Measurements from ENCODE around the gene NUP153.
A peak's percentile ranks its signal among the peaks of the same experiment; 100 is the strongest.
"Not testable (repeated sequence)": the region's sequence is repeated elsewhere in the genome, so short reads cannot be mapped to it uniquely, and the experiment has no call there.

NUP153 gene

DNA sequence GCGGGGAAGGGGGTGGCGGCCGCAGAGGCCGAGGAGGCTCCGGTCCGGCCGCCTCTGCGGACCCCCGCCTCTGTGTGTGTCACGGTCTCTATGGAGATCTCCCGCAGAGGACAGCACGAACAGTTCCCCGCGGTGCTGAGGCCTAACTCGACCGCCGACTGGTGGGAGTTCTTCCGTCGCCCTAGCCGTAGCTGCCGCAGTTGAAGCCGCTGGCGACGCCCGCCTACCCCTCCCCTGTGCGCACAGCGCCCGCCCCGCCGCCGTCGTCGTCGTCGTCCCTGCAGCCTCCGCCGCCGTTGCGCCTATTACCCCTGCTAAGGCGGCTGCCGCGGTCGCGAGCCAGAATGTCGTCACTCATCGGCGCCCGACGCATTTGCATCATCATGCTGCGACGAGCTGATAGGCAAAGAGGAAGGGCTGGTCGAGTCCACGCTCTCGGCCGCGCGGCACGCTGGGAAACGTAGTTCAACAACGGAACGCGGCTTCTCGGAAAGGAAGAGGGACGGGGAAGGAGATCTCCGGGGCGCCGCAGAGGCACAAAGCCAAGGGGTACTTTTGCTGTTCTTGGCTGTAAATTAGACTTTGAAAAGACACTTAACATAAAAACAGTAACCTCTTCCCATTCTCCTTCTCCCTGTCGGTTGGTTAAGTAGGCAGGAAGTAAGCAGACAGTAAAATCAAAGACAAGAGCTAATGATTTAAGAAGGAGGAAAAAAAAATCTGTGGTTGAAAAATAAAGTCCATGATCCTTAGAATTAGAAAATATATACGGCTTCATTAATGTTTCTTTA lies at the start of gene NUP153:
Gene NUP153, minus strand, starts transcription at position 346 of the 791 bp plus-strand sequence. CDS start 538 bp downstream, outside the sequence.
- peak; percentile 97 for DNase-seq (ENCODE audit: low spot score)

DNA sequence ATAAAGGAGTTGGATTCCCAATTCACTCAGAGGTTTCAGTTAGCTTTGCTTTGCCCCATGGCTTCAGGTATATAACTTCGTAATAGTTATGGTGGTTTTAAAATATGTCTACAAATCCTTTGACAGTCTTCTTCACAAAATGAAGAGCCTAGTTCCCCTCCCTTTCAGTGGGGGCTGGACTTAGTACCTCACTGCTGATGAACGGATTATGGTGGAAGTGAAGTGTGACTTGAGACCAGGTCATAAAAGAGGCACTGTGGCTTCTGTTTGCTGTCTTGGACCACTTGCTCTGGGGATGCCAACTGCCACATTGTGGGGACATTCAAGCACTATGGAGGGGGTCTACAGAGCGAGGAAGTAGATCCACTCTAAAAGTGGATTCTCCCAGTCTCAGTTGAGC lies 47.5 kb upstream of the NUP153 start:
- no peak for DNase-seq (ENCODE audit: low spot score)

DNA sequence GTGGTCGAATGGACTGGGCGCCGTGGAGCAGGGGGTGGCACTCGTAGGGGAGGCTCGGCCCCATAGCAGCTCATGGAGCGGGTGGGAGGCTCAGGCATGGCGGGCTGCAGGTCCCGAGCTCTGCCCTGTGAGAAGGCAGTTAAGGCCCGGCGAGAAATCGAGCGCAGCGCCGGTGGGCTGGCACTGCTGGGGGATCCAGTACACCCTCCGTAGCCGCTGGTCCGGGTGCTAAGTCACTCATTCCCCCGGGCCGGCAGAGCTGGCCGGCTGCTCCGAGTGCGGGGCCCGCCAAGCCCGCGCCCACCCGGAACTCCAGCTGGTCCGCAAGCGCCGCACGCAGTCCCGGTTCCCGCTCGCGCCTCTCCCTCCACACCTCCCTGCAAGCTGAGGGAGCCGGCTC lies 38.6 kb upstream of the NUP153 start:
- not testable (repeated sequence) for DNase-seq (ENCODE audit: low spot score)

DNA sequence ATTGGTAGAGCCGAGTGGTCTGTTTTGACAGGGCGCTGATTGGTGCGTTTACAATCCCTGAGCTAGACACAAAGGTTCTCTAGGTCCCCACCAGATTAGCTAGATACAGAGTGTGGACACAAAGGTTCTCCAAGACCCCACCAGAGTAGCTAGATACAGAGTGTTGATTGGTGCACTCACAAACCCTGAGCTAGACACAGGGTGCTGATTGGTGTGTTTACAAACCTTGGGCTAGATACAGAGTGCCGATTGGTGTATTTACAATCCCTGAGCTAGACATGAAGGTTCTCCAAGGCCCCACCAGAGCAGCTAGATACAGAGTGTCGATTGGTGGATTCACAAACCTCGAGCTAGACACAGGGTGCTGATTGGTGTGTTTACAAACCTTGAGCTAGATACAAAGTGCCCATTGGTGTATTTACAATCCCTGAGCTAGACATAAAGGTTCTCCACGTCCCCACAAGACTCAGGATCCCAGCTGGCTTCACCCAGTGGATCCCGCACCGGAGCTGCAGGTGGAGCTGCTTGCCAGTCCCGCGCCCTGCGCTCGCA lies 38.1 kb upstream of the NUP153 start:
- DNase-seq (ENCODE audit: low spot score), result not testable (repeated sequence)

DNA sequence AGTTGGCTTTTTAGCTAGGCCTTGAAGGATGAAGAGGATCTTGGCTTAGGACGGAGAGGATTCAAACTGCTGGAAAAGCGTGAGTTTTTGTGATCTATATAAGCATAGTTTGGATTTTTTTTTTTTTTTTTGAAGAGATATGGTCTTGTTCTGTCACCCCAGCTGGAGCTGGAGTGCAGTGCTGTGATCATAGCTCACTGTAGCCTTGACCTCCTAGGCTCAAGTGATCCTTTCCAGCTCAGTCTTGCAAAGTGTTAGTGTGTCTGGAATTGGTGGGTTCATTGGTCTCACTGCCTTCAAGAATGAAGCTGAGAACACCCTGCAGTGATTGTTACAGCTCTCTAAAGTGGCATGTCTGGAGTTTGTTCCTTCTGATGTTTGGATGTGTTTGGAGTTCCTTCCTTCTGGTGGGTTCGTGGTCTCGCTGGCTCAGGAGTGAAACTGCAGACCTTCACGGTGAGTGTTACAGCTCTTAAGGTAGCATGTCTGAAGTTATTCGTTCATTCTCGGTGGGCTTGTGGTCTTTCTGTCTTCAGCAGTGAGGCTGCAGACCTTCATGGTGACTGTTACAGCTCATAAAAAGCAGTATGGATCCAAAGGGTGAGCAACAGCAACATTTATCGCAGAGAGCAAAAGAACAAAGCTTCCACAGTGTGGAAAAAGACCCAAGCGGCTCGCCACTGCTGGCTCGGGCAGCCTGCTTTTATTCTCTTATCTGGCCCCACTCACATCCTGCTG lies 37.5 kb upstream of the NUP153 start:
- no peak for DNase-seq (ENCODE audit: low spot score)

DNA sequence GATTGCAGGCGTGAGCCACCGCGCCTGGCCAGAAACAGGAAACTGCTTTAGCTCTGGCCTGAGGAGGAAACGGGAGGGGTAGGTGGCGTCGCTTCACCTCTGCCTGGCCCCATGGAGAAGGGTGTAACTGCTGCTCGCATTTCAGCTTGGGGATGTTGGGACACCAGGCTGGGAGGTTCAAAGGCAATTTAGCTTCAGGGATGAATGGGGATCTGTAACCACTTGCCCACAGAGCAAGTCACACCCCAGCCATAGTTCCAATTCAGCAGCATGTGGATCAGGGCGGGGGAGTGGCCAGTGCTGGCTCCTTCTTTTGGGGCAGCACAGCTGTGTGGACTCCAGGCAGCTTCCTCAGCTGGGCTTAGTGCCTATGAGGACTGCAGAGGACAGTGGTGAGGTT lies 34.8 kb upstream of the NUP153 start:
- no peak for DNase-seq (ENCODE audit: low spot score)

DNA sequence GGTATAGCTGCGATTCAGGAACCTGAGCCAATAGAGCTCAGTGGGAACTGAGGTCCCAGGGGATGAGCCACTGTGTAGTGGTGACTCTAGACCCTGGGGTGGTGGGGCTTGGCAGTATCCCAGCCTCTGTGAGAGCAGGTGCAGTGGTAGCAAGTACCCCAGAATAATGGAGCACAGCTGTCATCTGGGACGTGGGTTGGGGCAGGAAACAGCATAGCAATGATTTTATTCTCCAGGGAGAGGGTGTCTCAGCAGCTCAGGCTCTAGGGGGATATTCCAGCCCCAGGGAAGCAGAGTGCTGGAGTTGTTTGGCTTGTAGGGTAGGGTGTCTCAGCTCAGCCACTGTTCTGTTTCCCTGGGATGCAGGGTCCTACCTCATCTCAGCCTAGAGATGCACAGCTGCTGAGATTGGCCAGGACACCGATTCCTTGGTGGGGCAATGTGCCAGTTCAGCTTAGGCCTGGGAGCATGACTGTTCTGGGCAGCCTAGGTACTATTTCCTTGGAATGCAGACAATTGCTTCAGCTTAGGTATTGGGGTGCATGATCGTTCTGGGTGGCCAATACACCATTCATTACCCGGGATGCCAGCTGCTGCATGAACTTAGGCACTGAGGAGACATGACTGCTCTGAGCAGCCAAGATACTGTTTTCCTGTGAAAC lies 34.0 kb upstream of the NUP153 start:
- DNase-seq (ENCODE audit: low spot score), result no peak

DNA sequence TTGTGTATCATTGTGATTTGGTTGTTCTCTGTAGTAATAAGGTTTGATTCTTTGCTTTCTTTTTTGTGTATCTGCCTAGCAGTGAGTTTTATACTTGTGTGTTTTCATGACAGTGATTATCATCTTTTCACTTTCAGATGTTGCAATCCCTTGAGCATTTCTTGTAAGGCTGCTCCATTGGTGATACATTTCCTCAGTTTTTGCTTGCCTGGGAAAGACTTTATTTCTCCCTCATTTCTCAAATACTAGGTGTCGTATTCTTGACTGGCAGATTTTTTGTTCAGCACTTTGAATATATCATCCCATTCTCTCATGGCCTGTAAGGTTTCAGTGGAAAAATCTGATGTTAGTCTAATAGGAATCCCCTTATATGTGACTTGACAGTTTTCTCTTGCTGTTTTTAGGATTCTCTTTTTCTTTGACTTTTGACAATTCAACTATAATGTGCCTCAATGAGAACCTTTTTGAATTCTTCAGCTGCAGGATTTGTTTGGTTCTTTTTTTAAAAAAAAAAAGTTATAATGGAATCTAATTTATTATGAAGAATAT lies 31.1 kb upstream of the NUP153 start:
- DNase-seq (ENCODE audit: low spot score), result no peak

DNA sequence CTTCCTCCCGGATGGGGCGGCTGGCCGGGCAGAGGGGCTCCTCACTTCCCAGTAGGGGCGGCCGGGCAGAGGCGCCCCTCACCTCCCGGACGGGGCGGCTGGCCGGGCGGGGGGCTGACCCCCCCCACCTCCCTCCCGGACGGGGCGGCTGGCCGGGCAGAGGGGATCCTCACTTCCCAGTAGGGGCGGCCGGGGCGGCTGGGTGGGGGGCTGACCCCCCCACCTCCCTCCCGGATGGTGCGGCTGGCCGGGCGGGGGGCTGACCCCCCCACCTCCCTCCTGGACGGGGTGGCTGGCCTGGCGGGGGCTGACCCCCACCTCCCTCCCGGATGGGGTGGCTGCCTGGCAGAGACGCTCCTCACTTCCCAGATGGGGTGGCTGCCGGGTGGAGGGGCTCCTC lies 28.6 kb upstream of the NUP153 start:
- DNase-seq (ENCODE audit: low spot score), result not testable (repeated sequence)

DNA sequence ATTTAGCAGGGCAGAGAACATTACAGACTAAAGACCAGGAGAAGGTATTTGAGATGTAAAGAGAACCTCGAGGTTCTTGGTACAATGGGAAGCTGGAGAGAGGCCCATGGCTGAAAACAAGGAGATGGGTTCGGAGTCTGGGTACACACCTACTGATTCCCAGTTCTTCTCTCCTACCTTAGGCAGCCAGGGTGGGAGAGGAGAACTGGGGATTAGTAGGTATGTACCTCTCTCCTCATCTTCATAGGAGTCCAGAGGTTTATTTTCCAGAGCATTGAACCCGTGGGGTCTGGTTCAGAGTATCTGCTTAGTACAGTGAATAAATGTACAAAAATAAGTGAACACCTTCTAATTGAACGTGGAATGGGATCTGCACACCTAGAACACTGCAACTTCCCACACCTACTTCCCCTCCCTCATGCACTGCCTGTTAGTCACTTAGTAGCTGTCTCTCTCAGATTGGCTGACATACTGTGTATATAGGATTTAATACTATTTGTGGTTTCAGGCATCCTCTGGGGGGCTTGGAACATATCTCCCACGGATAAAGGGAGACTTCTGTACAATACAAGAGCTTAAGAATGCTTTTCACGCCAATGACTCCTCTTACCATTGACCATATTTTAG lies 23.5 kb upstream of the NUP153 start:
- DNase-seq (ENCODE audit: low spot score), result no peak

DNA sequence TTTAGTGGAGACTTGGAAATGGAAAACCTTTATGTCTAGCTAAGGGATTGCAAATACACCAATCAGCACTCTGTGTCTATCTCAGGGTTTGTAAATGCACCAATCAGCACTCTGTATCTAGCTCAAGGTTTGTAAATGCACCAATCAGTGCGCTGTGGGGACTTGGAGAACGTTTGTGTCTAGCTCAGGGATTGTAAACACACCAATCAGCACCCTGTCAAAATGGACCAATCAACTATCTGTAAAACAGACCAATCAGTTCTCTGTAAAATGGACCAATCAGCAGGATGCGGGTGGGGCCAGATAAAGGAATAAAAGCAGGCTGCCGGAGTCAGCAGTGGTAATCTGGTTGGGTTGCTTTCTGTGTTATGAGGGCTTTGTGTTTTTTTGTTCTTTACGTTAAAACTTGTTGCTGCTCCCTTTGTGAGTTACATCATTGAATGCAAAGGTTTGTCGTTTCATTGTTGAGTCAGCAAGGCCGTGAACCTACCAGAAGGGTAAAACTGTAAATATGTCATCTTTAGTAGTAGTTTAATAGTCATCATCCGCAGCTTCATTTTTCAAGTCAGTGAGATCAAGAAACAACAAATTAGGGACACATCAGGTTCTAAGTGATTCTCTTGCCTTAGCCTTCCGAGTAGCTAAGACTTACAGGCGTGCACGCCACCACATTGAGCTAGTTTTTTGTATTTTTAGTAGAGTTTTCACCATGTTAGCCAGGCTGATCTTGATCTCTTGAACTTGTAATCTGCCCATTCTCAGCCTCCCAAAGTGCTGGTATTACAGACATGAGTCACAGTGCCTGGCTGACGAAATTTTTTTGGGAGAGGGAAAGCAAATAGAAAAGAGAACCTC lies 22.7 kb upstream of the NUP153 start:
- DNase-seq (ENCODE audit: low spot score), result no peak

DNA sequence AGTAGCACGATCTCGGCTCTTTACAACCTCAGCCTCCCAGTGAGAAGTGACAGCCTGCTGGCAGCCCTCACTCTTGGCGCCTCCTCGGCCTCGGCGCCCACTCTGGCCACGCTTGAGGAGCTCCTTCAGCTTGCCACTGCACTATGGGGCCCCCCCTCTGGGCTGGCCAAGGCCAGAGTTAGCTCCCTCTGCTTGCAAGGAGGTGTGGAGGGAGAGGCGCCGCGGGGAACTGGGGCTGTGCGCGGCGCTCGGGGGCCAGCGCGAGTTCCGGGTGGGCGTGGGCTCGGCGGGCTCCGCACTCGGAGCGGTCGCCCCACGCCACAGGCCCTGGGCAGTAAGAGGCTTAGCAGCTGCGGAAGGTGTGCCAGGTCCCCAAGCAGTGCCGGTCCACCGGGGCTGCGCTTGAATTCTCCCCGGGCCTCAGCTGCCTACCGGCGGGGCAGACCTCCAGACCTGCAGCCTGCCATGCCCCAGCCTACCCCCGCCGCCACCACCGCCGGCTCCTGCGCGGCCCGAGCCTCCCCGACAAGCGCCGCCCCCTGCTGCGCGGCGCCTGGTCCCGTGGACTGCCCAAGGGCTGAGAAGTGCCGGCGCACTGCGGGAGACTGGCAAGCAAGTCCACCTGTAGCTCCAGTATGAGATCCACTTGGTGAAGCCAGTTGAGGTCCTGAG lies 22.0 kb upstream of the NUP153 start:
- DNase-seq (ENCODE audit: low spot score), result no peak

DNA sequence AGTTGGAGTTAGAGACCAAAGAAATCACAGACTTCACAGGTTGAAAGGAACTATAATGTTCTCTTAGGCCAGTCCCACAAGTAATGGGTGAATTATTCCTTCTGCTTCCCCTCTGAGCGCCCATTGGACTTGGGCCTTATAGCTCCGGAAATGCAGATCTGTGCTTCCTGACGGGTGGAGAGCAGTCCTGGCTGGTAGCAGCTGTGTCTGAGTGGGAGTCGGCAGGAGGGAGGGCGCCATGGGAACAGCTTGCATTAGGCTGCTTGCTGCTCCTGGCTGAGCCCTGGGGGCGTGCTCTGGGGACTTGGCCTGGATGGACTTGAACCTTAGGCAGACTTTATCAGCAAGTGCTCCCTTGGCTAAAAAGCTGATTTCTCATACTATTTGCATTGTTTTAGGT lies 18.4 kb upstream of the NUP153 start:
- DNase-seq (ENCODE audit: low spot score), result no peak

DNA sequence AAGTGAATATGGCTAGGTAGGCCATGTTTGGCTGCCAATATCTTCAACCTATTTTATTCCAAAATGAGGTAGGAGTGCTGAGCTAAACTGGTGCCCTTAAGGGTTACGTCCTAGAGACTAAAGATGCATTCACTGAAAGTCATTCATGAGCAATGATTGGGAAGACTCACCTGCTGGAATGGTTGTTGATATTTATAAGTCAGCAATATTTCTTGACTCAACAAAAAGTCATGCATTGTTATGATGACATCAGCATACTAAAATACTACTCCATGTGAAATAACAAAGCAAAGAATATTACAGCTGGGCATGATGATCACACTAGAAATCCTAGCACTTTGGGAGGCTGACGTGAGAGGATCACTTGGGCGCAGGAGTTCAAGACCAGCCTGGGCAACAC lies 17.6 kb upstream of the NUP153 start:
- no peak for DNase-seq (ENCODE audit: low spot score)

DNA sequence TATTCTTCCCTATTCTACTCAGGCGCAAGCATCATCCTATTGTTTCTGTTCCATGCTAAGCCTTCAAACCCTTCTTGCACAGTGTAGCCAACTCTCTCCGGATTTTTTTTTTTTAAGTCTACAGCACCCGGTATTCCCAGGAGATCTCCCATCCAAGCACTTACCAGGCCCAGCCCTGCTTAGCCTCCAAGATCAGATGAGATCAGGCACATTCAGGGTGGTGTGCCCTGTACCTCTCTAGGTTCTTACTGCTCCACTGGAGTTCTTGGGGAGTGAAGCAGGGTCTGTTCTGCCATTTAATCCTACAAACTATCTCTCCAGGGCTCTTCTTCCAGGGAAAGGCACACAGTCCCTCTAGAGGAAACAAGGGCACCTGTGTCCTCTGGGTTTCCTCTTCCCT lies 14.9 kb upstream of the NUP153 start:
- DNase-seq (ENCODE audit: low spot score), result no peak

DNA sequence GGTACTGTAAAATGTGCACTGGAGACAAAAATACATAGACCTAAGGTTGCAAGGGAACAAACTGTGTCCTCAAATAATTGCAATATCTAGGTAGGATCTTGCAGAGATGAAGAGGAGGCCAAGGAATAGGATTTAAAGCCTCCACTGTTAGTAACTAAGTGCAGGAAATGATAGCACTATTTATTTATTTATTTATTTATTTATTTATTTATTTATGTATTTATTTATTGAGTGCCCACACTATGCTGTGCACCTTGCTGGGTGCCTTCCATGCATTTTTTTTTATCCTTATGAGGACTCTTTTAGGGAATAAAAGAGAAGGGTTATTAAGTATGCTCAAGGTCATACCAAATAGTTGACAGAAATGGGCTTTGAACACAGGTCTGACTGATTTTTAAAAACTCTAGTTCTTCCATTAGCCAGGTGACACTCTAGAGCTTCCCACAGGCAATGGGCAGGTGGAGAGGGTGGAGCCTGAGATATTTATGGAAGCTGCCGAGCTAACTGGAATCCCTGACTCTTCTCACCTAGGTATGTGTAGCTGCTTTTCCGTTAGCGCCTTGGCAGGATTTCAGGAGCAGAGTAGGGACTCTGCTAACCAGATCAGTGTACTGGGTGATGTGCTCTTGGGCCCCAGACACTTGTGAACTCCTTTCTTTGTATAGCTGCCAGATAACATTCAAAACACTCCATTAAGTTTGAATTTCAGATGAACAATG lies 12.8 kb upstream of the NUP153 start:
- DNase-seq (ENCODE audit: low spot score), result no peak

DNA sequence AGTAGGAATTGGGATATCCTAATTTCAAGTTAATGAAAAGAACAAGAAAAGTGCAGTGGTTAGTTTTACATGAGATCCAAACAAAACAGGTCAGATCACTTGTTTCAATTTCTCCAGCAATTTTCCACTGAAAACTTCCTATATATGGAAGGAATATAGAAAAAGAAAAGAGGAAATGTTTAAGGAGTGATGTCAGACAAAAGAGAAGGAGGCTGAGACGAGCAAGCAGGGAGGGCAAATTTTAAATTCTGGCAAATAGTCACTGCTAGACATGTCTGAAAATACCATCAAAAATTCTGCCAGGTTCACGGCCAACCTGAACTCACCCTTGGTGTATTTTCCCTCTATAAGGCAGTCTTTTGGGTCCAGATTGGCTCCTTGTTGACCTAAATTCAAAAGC lies 9.5 kb upstream of the NUP153 start:
- DNase-seq (ENCODE audit: low spot score), result no peak

DNA sequence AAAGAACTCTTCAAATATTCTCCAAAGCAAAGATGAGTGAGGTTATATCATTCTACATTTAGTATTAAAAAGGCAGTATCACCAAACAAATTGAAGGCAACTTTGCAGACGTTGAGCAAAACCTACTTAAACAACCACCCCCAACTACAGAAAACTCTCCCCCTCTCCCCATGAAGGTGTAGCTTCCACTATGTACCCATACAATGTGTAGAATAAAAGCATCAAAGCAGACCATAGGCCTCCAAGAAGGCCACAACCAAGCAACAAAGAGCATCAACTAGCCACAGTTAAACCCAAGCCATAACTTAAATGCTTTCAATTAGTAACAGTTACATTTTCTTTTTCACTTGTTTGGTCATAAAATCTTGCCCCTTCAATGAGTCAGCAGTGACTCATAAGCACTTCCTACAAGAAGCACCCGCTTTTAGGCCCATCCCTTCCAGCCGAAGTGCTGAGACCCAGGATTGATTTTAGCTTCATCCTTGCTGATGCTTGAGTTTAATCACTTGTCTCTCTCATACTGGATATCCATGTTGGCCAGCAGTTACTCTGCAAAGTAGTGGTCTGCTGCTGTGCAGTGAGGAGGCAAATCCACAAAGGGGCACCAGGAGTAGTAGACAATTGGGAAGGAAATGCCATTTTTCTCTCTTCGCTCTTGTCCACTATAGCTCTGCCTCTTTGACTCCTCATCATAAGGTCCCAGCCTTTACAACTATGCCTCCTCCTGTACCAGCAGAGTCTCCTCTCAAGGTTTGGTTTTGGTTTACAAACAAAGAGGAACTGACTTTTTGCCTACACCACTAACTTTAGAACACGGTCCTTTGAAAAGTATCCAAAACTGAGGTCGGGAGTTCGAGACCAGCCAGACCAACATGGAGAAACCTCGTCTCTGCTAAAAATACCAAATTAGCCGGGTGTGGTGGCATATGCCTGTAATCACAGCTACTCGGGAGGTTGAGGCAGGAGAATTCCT lies 8.4 kb upstream of the NUP153 start:
- DNase-seq (ENCODE audit: low spot score), result no peak

Data from cerebellar cortex (tissue), 1 donor.